HG02678 (cell line): ENCODE results near the gene EIF4G2.
A peak's percentile ranks its signal among the peaks of the same experiment; 100 is the strongest.

Source experiments
- ATAC-seq: cut with Tn5 transposase; IDR thresholded peaks from one replicate; pipeline ENCODE4 v1.9.1; 2021; ENCODE audit warnings: mild to moderate bottlenecking, moderate library complexity; ENCODE audit not compliant: unreplicated experiment

Gene EIF4G2

DNA sequence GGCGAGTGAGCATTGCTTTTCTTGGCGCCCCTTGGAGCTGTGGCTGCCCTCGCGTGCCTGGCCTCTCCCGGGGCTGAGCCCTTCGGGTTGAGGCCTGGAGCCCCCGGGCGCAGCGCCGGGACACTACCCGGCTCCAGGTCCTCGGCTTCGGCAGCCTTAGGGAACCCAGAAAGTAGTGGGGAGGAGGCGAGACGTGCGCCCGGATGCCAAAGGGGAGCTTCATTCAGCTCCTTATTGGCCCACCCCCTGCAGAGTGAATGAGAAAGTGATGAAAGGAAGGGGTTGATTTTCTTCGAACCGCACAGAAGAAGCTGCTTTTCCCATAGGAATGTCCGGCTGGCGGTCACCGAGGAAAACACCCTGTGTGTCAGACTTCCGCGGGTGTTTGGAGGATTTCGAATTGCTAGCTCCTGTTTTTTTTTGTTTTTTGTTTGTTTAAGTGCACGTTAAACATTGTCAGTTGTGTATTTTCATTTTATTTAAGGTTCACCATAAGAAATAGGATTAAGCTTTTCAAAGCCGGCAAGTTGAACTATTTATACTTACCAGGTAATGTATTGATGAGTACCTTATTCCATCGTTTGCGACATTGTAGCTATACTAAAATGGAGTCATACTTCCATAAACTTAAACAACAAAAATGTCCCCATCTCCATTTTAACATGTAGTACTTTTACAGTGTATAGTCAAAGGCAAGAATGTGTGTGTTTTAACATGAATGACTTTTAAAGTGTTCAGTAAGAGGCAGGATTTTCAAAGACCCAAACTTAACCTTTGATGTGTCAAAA, 841 bp upstream of the EIF4G2 start:
- ATAC-seq: peak; percentile 17

DNA sequence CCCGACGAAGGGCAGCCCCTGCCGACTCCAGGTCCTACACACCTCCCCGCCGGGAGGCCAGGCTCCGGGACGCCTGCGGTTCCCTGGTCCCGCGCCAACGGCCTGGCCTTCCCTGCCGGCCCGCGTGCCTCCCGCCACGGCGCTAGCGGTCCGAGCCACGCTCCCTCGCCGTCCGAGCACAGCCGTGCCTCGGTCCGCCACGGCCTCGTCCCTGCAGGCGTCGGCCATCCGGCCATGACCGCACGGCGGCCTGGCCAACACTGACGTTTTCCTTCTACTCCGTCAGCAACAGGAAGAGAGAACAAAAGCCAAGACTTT, 532 bp downstream of the EIF4G2 start:
- ATAC-seq: no peak

DNA sequence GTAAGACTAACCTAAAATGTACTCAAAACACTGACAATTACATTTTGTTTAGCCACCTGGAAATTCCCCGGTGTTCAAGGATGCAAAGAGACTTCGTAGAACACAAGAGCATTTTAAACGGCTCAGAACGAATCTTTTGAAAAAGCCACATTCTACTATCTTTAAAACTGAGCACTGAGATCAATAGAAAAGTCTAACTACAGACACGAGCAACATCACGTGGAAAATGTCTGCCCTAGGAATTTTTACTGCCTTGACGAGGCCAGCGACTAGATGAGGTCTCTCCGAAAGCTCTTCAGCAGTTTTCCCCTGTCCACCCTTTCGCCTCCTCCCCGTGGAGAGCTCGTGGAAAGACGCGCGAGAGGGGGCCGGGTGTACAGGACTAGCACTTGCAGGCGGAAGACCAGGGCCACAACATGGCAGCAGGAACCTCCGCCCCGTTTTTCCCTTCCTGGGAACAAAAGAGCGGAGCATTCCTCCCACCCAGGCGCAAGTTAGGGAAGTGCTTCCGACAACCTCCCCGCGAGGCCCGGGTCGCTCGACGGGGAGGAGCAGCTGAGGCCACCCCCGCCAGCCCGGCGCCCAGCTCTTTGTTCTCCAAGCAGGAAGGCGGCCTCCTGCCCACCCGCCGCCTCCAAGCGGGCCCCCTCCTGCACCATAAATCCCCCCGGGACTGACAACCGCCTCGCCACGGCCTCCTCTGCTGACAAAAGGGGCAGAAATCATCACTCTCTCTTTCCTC, 1.1 kb downstream of the EIF4G2 start:
- ATAC-seq: peak; percentile 1

DNA sequence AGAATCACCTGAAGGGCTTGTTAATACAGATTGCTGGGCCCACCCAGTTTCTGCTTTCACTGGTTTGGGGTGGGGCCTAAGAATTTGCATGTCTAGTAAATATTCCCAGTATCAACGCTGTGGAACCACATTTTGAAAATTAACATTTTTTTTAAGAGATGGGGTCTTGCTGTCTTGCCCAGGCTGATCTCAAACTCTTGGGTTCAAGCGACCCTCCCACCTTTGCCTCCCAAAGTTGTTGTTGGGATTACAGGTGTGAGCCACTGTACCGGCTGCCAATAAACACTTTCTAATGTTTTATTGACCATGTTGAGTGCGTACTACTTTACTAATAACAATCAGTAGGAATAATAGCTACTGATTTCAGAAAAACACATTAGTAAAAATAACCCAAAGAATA, 2.5 kb downstream of the EIF4G2 start:
- ATAC-seq: no peak

DNA sequence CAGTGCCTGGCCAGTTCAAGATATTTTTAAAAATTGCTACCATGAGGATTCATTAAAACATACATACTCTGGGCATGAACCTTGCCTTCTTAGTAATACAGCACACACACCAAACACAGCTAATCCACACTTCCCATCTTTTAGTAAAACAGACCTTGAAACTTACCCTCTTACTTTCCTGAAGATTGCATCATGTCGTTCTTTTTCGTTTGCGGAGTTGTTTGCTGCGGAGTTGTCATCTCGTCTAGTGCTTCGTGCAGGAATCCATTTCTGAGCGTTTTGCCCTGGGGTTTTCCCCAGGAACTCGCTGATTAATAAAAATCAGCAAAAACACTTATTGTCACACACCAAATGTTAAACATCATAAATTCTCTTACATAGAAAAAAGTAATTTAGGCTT, 3.0 kb downstream of the EIF4G2 start:
- ATAC-seq: no peak

DNA sequence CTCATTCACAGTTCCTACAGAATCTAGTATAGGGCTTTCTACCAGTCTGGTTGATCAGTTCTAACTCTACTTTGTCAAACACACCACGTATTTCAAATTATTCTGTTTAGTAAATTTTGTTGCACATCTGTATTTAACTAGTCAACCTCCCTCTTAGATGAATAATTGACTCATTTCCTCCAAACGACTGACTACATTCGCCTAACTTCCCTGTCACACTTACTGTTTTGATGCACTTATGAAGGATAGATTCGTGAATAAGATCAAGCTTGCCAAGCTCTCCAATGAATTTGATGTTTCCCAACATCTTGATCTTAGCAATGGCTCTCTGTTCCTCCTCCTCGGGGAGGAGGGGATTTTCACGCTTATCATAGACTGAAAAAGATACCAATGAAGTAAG, 5.0 kb downstream of the EIF4G2 start:
- no peak for ATAC-seq

DNA sequence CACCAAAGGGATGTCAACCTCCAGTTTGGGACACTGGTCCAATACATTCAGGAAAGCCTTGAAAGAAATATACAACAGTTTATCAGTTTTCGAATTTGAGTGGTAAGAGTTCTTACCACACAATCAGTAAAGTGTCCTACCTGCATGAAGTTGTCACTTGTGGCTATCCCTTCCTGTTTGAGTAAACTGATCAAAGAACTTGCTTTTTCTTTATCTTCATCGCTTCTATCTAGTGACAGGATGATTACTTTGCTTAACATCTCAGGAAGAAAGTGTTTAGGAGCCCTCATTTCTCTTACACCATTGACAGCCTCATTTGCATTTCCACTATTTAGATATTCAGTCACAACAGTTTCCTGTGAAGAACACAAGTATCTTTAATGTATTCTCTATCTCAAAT, 8.4 kb downstream of the EIF4G2 start:
- no peak for ATAC-seq

DNA sequence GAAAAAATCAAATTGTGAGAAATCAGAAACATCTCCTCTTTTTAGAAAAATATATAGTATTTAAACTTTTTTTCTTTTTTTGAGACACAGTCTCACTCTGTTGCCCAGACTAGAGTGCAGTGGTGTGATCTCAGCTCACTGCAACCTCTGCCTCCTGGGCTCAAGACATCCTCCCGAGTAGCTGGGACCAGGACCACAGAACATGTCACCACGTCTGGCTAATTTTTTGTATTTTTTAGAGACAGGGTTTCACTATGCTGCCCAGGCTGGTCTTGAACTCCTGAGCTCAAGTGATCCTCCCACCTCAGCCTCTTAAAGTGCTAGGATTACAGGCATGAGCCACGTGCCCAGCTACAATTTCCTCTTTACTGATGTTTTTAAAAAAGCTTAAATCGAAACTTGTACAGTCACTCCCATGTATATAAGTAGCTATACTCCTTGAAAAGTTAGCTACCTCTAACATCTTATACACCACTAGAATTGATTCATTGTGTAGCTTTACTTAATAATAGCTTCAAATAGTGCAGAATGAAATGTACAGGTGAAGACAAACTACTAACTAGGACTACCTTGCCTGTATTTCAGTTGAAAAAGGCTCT, 10.3 kb downstream of the EIF4G2 start:
- ATAC-seq: no peak

DNA sequence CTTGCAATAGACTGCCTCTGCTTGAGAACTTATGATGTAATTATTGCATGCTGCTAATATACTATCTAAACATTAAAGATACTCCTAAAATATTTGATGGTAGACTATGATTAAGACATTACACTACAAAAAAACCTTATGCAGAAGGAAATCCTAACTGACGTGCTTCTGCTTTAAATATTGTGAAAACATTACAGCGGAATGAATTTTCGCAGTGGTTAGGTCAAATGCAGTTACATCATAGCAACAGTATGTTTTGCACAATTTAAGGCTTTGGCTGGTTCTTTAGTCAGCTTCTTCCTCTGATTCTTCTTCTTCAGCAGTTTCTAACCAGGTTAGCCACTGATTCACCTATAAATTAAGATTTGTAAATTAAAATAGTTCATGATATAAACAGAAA, 11.2 kb downstream of the EIF4G2 start:
- ATAC-seq: no peak

DNA sequence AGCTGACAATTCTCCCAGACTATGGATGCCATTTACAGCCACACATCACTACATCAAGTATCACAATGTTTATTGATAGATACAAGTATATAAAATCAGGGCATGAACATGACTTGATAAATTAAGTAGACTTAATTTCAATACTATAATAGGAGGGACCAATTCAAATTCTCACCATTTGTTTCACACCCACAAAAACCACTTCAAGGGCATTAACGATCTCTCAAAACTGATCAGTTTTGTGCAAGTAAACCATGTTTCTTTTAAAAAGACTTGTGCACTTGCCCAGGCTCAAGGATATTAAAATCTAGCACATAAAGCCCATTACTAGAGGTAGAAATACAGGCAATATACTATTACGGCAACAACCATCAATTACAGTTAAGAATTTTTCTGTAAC, 11.7 kb downstream of the EIF4G2 start:
- no peak for ATAC-seq

DNA sequence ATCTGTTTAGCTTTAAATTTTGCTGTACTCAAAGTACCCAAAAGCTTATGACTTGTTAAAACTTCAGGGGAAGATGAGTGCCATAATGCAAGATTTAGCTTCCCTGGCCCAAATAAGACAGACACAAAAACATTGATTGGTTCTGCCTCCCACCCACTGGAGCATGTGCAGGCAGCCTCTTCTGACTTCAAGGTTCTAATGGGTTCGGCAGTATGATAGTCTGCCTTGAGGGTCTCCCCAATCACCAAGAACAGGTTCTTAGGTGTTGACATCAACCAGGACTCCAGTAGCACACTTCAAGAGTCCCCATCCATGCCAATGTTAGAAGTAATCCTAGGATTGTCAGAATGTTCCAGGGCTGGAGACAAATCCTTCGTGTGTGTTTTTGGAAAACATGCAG, 12.5 kb downstream of the EIF4G2 start:
- no peak for ATAC-seq

DNA sequence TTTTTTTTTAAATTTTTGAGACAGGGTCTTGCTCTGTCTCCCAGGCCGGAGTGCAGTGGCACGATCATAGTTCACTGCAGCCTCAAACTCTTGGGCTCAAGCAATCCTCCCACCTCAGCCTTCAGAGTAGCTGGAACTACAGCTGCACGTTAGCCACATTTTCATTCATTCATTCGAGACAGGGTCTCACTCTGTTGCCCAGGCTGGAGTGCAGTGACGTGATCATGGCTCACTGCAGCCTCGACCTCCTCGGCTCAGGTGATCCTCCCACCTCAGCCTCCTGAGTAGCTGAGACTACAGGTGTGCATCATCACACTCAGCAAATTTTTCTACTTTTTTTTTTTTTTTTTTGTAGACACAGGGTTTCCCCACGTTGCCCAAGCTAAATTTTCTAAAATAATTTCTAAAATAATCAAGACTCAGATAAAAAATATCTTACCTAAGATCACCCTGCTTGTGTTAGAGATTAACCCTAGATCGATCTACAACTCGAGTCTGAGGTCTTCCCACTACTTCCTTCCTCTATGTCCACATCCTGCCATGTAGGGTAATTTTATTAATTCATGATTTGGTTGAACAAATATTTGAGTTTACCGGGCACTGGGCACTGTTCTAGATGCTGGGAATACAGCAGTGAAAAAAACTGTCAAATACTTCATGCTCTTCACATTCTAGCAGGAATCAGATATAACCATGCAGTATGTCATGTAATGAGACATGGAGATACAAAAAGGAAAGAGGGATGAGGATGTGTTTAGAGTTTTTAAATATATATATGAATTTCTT, 15.1 kb downstream of the EIF4G2 start:
- ATAC-seq: no peak

DNA sequence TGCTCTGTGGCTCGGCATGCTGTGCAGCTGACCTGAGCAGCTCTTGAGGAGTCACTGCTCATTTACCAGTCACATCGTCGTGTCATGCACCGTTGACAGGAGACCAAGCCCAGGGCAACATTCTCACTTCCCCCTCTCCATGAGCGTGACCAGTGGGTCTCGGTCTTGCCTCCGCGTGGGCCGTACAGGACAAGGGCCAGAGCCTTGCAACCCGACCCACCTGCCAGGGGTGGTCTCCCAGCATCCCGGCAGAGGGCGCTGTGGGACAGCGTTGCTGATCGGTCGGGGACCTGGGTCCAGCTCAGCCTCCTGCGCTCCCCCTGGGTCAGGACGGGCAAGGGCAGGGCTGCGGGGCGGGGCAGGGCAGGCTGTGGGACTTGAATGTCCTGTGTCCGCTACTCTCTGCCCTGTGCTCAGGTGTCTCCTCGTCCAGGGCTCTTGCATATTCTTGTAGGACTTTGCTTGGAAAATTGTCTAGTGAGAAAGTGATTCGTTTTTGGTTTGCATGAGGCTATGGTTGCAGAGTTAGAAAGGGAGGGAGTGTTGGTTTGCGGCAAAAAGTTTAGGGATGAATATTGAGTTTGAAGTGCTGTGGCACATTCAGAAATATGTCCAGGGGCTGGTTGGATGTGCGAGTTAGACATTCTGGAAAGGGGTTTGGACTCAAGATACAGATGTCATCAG, 16.2 kb downstream of the EIF4G2 start:
- ATAC-seq: peak; percentile 93

DNA sequence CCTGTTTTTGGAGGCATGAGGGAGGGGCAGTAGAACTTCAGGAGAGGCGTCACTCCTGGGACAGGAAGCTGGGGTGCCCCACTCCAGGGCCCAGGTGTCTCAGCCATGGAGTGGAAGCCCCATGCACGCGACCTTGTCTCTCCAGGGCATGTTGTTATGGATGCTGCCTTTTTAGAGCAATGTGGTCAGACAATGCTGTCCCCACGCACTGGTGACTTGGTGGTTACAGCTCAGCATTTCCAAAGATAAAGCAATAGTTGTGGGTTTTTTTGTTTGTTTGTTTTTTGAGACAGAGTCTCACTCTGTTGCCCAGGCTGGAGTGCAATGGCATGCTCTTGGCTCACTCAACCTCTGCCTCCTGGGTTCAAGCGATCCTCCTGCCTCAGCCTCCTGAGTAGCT, 22.3 kb downstream of the EIF4G2 start:
- ATAC-seq: no peak

DNA sequence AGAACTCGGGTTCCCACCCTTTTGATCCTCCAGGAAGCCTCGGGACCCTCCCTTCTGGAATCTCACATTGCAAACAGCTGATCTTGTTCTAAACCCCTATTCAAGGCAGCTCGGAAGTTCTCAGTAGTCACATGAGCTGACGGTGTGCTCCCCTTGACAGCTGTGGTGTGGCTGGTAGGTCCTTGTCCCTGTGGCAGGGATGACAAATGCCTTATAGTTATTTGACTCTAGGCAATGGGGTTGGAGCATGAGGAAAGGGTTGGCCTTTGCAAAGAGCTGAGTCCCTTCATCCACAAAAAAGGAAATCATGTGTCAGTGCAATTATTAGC, 23.6 kb downstream of the EIF4G2 start:
- ATAC-seq: no peak

DNA sequence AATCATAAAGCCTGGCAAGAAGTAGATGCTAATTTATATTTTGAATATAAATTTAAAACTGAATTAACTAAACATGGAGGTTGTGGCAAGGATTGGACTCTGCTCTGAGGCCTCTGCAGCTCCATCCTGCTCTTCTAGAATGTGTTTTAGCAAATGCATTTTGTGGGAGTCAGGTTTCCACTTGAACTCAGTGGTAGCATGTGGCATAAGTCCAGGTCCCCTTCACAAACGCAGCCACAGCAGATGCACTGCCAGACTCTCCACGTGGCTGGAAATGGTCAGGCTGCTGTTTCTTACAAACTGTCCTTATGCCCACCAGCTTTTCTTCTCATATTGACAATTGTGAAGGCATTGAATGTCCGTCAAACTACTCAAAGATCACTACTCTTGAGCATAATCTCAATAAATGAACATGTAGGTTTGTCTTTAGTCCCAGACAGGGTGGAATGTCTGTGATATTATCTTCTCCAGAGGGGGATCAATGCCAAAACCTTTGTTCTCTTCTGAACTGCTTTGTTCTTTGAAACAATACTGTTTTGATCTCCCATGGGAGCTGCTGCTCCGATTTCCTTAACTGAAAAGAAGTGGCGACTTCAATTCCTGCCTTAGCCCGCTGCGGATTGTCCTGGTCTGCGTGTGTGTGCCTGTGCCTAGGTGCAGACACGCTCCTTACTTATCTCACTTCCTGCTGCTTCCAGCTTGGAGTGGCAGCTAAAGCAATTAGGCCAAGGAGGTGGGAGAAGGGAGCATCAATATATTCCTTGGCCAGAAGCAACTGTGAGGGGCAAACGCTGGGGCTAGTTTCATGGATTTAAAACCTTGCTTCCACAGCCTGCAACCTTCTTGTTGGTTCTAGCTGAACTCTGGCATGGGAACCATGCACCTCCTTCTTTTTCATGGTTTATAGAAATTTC, 24.2 kb downstream of the EIF4G2 start:
- no peak for ATAC-seq

DNA sequence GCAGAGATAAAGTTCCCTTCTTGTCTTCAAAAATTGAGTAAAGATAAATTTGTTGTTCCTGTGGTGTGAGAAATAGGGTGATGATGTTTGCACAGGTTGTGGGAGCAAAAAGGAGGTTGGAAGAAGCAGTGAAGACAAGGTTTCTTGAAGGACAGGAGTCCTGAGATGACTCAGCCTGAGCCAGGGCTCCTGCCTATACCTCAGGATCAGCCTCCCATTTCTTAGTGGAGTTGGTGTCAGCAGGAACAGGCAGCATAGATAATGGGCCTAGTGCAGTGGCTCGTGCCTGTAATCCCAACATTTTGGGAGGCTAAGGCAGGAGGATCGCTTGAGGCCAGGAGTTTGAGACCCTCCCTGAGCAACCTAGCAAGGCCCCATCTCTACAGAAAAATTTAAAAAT, 28.7 kb downstream of the EIF4G2 start:
- ATAC-seq: no peak

DNA sequence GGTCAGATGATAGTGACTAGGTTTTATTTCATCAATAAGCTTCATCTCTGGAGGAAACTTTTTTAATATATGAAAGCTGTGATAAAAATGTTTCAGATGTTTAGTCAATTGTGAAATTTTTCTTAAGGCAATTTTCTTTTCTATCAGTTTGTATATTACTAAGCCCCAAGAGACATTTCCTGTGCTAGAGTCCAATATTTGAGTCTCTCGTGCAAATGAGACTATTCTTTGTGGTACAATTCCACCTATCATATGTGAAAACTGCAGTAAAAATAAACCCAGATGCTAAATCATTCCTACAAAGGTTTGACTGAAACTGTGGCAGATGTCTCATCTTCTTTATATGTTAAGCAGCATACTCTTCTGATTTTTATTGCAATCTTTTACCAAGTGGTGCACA, 29.6 kb downstream of the EIF4G2 start:
- no peak for ATAC-seq

DNA sequence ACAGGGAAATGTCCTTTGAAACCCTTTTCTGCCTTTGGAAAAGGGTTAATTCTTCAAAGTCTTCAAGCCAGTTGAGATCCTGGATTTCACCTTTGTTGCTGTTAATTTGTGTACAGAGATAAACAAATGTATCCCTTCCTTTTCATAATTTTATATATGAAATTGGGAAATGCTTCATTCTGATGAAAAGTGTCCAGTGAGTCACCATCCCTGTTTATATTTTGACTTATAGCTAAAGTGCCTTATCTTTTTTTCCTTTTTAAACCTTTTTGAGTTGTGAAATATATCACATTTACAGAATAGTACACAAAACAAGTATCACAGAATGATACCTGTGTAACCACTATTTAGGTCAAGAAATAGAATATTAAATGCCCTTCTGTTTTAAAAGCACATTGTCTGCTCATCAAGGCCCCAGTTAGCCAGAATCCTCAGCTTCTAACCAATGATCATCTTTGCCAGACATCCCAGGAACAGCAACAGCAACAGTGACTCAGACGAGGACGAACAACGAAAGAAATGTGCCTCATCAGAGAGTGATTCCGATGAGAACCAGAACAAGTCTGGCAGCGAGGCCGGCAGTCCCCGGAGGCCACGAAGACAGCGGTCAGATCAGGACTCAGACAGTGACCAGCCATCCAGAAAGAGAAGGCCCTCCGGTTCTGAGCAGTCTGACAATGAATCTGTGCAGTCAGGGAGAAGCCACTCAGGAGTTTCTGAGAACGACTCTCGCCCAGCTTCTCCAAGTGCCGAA, 30.3 kb downstream of the EIF4G2 start:
- ATAC-seq: no peak
